GM10266 (cell line): Measurements from ENCODE around the gene CLOCK.

Source experiments
- DNase-seq: peaks from one replicate; pipeline ENCODE4 v3.0.0; 2012; ENCODE audit errors: extremely low spot score
- TF ChIP-seq, protein P1 (sequence below): IDR thresholded peaks from 2 replicates; pipeline ENCODE4 v1.5.1; 2012; ENCODE audit warnings: mild to moderate bottlenecking, low read depth; ENCODE audit not compliant: control insufficient read depth, insufficient read depth; ENCODE audit errors: missing control alignments

The CLOCK gene

DNA sequence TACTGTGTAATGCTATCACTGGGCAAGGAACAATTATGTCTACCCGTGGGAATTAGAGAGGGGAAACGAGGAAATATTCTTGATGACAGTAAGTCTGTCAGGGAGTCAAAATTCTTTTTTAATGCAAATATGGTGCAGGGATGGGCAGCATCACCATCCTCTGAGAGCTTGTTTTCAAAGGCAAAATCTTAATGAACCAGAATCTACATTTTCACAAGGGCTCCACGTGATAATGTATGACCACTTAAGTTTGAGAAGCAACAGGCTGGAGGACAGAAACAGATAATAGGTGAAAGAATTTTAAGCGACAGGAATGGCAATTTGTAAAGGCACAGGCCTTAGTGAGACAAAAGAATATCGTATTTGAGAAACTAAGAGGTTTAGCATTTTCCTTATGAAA, 63.4 kb downstream of the CLOCK start:
- TF ChIP-seq, protein P1, sequence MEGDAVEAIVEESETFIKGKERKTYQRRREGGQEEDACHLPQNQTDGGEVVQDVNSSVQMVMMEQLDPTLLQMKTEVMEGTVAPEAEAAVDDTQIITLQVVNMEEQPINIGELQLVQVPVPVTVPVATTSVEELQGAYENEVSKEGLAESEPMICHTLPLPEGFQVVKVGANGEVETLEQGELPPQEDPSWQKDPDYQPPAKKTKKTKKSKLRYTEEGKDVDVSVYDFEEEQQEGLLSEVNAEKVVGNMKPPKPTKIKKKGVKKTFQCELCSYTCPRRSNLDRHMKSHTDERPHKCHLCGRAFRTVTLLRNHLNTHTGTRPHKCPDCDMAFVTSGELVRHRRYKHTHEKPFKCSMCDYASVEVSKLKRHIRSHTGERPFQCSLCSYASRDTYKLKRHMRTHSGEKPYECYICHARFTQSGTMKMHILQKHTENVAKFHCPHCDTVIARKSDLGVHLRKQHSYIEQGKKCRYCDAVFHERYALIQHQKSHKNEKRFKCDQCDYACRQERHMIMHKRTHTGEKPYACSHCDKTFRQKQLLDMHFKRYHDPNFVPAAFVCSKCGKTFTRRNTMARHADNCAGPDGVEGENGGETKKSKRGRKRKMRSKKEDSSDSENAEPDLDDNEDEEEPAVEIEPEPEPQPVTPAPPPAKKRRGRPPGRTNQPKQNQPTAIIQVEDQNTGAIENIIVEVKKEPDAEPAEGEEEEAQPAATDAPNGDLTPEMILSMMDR, result no peak
- DNase-seq, result no peak

DNA sequence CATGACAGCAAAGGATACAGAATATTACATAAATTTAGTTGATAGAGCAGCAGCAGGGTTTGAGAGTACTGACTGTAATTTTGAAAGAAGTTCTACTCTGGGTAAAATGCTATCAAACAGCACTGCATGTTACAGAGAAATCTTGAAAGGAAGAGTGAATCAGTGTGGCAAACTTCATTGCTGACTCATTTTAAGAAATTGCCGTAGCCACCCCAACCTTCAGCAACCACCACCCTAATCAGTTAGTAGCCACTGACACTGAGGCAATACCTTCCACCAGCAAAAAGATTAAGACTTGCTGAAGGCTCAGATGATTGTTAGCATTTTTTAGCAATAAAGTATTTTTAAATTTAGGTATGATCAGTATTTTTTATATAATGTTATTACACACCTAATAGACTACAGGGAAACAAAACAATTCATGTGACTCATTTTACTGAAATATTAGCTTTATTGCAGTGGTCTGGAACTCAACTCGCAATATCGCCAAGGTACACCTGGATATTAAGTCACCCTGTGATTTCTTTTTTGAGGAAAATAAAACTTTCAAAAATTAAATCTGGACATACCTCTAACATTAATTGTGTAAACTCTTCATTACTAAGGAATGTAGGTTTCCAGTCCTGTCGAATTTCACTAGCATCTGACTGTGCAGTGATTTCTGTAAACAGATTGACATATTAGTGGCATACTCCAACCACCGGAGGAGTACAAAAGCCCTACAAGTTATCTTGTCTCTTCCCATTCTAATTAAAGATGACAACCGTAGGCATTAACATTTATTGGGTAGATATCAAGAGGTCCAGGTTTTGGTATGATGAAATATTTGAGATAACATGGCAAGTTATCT, 71.1 kb downstream of the CLOCK start:
- DNase-seq, result no peak
- TF ChIP-seq, protein P1, result no peak

GRCh38 chr4:55469979-55470378, 76.7 kb downstream of the CLOCK start:
- TF ChIP-seq, protein P1, result no peak
- DNase-seq, result no peak

DNA sequence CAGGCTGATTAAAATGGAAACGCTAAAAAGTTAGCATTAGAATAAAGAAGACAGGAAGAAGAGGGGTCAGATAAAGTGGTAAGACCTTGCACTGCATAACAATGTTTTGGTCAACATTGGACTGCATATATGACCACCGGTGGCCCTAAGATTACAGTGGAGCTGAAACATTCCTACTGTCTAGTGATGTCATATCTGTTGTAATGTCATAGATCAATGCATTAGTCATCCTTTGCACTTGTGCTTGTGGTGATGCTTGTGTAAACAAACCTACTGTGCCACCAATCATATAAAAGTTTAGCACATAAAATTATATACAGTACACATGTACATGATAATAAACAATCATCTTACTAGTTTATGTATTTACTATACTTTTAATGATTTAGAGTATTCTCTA, 78.0 kb downstream of the CLOCK start:
- TF ChIP-seq, protein P1, result no peak
- no peak for DNase-seq

- no peak for DNase-seq
- TF ChIP-seq, protein P1, result no peak
Measured at GRCh38 chr4:55466001-55466400, 80.7 kb downstream of the CLOCK start.

- DNase-seq, result no peak
- TF ChIP-seq, protein P1, result no peak
Measured at GRCh38 chr4:55458611-55459010, 88.1 kb downstream of the CLOCK start.

DNA sequence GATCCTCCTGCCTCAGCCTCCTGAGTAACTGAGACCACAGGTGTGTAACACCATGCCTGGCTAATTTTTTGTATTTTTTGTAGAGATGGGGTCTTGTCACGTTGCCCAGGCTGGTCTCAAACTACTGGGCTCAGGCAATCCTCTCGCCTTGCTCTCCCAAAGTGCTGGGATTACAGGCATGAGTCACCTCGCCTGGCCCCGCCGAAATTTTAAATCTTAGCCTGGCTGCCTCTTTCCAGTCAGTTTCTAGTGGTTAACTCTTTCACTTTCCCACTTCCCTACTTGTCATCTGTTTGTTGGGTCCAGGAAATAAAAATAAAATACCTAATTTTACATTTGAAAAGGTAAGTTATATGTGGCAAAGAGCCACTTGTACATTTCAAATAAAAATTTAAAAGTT, 88.5 kb downstream of the CLOCK start:
- no peak for DNase-seq
- TF ChIP-seq, protein P1, result no peak
